AG04450 (cell line): ENCODE data around the gene RHO. TPM values are rescaled to one million over a fixed set of nuclear protein-coding genes. Genes with fewer than 3 reads are reported as not detected.
A peak's percentile ranks its signal among the peaks of the same experiment; 100 is the strongest.

Experiments used
- CTCF ChIA-PET: fragments of 300-600, 350-600 bp; formaldehyde crosslinking; extraction: SDS; loops from one replicate; lab custom pipeline; 2022; ENCODE audit warnings: antibody characterized with exemption, inconsistent platforms; lab: Charles Lee
- POLR2A ChIA-PET: fragments of 350-600 bp; formaldehyde crosslinking; extraction: SDS; loops from one replicate; lab custom pipeline; 2021; ENCODE audit warnings: antibody characterized with exemption, inconsistent platforms; lab: Yijun Ruan, JAX
- DNase-seq: peaks from one replicate; pipeline ENCODE4 v3.0.0-alpha.2; 2011; ENCODE audit warnings: low read depth, low spot score
- H3K27ac ChIP-seq: one replicate; pipeline ENCODE4 v1.5.1; 2012; ENCODE audit warnings: low read depth, low read length, control low read depth
- H3K27me3 ChIP-seq: one replicate; pipeline ENCODE4 v1.6.0; 2012; ENCODE audit warnings: low read length; ENCODE audit not compliant: control insufficient read depth, insufficient read depth
- H3K4me3 ChIP-seq: 2 replicates; pipeline ENCODE4 v1.5.1; 2011; ENCODE audit warnings: mild to moderate bottlenecking, low read depth, low read length, control low read depth
- H3K9me3 ChIP-seq: 2 replicates; pipeline ENCODE4 v1.5.1; 2012; ENCODE audit warnings: low read length; ENCODE audit not compliant: control insufficient read depth, insufficient read depth
- CTCF ChIP-seq: IDR thresholded peaks from 2 replicates; pipeline ENCODE4 v1.5.1; 2011; ENCODE audit warnings: low read depth, low read length, control low read depth, inconsistent platforms
- polyA plus RNA-seq: library from polyadenylated mRNA; depleted of rRNA; stranded (reverse); fragments of >200 nt; gene quantifications from 2 replicates; pipeline ENCODE4 v1.2.3, GENCODE V29; 2011

RHO gene
- polyA plus RNA-seq, 1 experiment, result not detected

GRCh38 chr3:129560911-129561594 lies 32.6 kb downstream of the RHO start:
- Histone ChIP-seq H3K27me3 (no peaks in the 10 kb centered on the region), H3K9me3 (no peaks in the 10 kb centered on the region; the same call in 1 of the 2 replicates), H3K4me3 (peak overlapping the region; percentile 39), H3K27ac (peak overlapping the region; percentile 92)
- no peak for TF ChIP-seq CTCF
- ChIA-PET CTCF (interaction anchor here (1.4 kb wide), 1 partner anchor 178 kb away, joined by 3 read pairs; no protein-coding TSS in a partner anchor), POLR2A (interaction anchor here (0.6 to 2.9 kb wide), 6 partner anchors 11 to 245 kb away, joined by 3 to 12 read pairs (median 4); partner anchors contain the start of genes IFT122, MBD4 and PLXND1)
- DNase-seq, result peak; percentile 36

- TF ChIP-seq CTCF, result no peak
- no peaks in the 10 kb centered on the region for H3K27me3 ChIP-seq
- H3K9me3 ChIP-seq, result no peaks in the 10 kb centered on the region; the same call in 1 of the 2 replicates
- no peak overlapping the region for H3K4me3 ChIP-seq
- ChIA-PET CTCF (interaction anchor here (0.9 to 1.4 kb wide), 2 partner anchors 72 to 178 kb away, joined by 3 to 4 read pairs; no protein-coding TSS in a partner anchor), POLR2A (interaction anchor here (0.6 to 2.9 kb wide), 6 partner anchors 34 to 246 kb away, joined by 3 to 12 read pairs (median 4); partner anchors contain the start of genes IFT122, MBD4 and PLXND1)
- peak overlapping the region; percentile 92 for H3K27ac ChIP-seq
- no peak for DNase-seq
Observed at GRCh38 chr3:129561619-129562248, 33.3 kb downstream of the RHO start.

- POLR2A ChIA-PET, result no interaction called here
- CTCF ChIA-PET, result interaction anchor here (0.9 kb wide), 1 partner anchor 73 kb away, joined by 4 read pairs; no protein-coding TSS in a partner anchor
- TF ChIP-seq CTCF, result no peak
- DNase-seq, result no peak
- Histone ChIP-seq H3K27ac (no peak overlapping the region), H3K4me3 (no peak overlapping the region), H3K27me3 (no peaks in the 10 kb centered on the region), H3K9me3 (no peaks in the 10 kb centered on the region; the same call in 1 of the 2 replicates)
Observed at GRCh38 chr3:129562803-129563202, 34.4 kb downstream of the RHO start.

GRCh38 chr3:129563332-129563731 lies 34.9 kb downstream of the RHO start:
- Histone ChIP-seq H3K27me3 (no peaks in the 10 kb centered on the region), H3K27ac (no peak overlapping the region), H3K9me3 (no peaks in the 10 kb centered on the region; the same call in 1 of the 2 replicates), H3K4me3 (no peak overlapping the region)
- ChIA-PET CTCF (no interaction called here), POLR2A (no interaction called here)
- TF ChIP-seq CTCF, result no peak
- no peak for DNase-seq
